ENCODE data around the gene MTHFSD.

DNA sequence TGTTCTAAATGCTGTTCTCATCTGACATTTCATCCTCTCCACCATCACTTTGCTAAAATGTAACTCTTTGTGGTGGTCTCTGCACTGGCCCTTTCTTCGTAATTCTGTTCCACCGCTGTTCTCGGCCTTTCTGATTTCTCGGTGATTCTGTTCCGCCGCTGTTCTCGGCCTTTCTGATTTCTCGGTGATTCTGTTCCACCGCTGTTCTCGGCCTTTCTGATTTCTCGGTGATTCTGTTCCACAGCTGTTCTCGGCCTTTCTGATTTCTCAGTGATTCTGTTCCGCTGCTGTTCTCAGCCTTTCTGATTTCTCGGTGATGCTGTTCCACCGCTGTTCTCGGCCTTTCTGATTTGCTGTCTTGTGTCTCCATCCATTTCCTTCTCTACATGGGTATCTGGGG is 32.4 kb downstream of the MTHFSD start:
- TF ChIP-seq EP300 (IDR thresholded peaks at IDR 0.05) = no peak
- no peak for TF ChIP-seq POLR2AphosphoS5 (IDR thresholded peaks at IDR 0.05)
- TF ChIP-seq, protein P1, sequence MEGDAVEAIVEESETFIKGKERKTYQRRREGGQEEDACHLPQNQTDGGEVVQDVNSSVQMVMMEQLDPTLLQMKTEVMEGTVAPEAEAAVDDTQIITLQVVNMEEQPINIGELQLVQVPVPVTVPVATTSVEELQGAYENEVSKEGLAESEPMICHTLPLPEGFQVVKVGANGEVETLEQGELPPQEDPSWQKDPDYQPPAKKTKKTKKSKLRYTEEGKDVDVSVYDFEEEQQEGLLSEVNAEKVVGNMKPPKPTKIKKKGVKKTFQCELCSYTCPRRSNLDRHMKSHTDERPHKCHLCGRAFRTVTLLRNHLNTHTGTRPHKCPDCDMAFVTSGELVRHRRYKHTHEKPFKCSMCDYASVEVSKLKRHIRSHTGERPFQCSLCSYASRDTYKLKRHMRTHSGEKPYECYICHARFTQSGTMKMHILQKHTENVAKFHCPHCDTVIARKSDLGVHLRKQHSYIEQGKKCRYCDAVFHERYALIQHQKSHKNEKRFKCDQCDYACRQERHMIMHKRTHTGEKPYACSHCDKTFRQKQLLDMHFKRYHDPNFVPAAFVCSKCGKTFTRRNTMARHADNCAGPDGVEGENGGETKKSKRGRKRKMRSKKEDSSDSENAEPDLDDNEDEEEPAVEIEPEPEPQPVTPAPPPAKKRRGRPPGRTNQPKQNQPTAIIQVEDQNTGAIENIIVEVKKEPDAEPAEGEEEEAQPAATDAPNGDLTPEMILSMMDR (IDR thresholded peaks at IDR 0.05) = no peak
